ENCODE measurements around the gene CYP4F8. TPM values are rescaled to one million over a fixed set of nuclear protein-coding genes. Genes with fewer than 3 reads are reported as not detected.
A peak's percentile ranks its signal among the peaks of the same experiment; 100 is the strongest.

CYP4F8 gene
- total and polyA plus RNA-seq, 11 donors = not detected

GRCh38 chr19:15640904-15641597 lies 26.0 kb downstream of the CYP4F8 start:
- no peak for DNase-seq
- no peak for TF ChIP-seq POLR2A (IDR thresholded peaks at IDR 0.05)
- no peak for TF ChIP-seq CTCF (IDR thresholded peaks at IDR 0.05)
- peaks cover 0 to 7% (median 0%) of the 10 kb centered on the region in 9 donors for H3K27me3 ChIP-seq
- H3K27ac ChIP-seq = no peak overlapping the region
- H3K4me3 ChIP-seq = no peak overlapping the region
- WGBS, 4 donors = 64 to 78% (median 72%) methylated on average over 12 of the region's 12 CpGs
- H3K4me1 ChIP-seq = peaks cover 0 to 12% (median 0%) of the 10 kb centered on the region in 12 donors
- ATAC-seq = no peak
- intact Hi-C loops (cut with DNase I) = no loop called here
- H3K36me3 ChIP-seq = no peaks in the 10 kb centered on the region
- no peaks in the 10 kb centered on the region for H3K9me3 ChIP-seq

- no peak overlapping the region for H3K4me3 ChIP-seq
- no peaks in the 10 kb centered on the region for H3K36me3 ChIP-seq
- ATAC-seq (peak in 2 of 4 donors; percentile 16 to 41), DNase-seq (no peak)
- peaks cover 0 to 12% (median 0%) of the 10 kb centered on the region in 12 donors for H3K4me1 ChIP-seq
- no peak for TF ChIP-seq CTCF (IDR thresholded peaks at IDR 0.05)
- TF ChIP-seq POLR2A (IDR thresholded peaks at IDR 0.05) = no peak
- intact Hi-C loops (cut with DNase I) = no loop called here
- 73 to 80% (median 73%) methylated on average over 5 of the region's 5 CpGs for WGBS, 4 donors
- H3K27me3 ChIP-seq = peaks cover 0 to 6% (median 0%) of the 10 kb centered on the region in 9 donors
- no peaks in the 10 kb centered on the region for H3K9me3 ChIP-seq
- H3K27ac ChIP-seq = no peak overlapping the region
These were observed 27.0 kb downstream of the CYP4F8 start for GRCh38 chr19:15641901-15642491.

- peaks cover 0 to 6% (median 0%) of the 10 kb centered on the region in 9 donors for H3K27me3 ChIP-seq
- ATAC-seq = no peak
- H3K36me3 ChIP-seq = no peaks in the 10 kb centered on the region
- H3K27ac ChIP-seq = no peak overlapping the region
- intact Hi-C loops (cut with DNase I) = no loop called here
- H3K4me1 ChIP-seq = peaks cover 0 to 12% (median 0%) of the 10 kb centered on the region in 12 donors
- no peak for TF ChIP-seq POLR2A (IDR thresholded peaks at IDR 0.05)
- TF ChIP-seq CTCF (IDR thresholded peaks at IDR 0.05) = no peak
- no peak for DNase-seq
- H3K4me3 ChIP-seq = no peak overlapping the region
- H3K9me3 ChIP-seq = no peaks in the 10 kb centered on the region
These were observed 27.8 kb downstream of the CYP4F8 start for GRCh38 chr19:15642807-15643206.

- DNase-seq (no peak), ATAC-seq (no peak)
- TF ChIP-seq POLR2A (IDR thresholded peaks at IDR 0.05) (no peak), CTCF (IDR thresholded peaks at IDR 0.05) (no peak)
- Histone ChIP-seq H3K9me3 (peaks cover 0 to 4% (median 0%) of the 10 kb centered on the region in 12 donors), H3K4me3 (no peak overlapping the region), H3K4me1 (peaks cover 0 to 12% (median 0%) of the 10 kb centered on the region in 12 donors), H3K27me3 (peaks cover 0 to 6% (median 0%) of the 10 kb centered on the region in 9 donors), H3K27ac (no peak overlapping the region), H3K36me3 (no peaks in the 10 kb centered on the region)
- 77 to 85% (median 79%) methylated on average over 3 of the region's 3 CpGs for WGBS, 4 donors
- intact Hi-C loops (cut with DNase I) = no loop called here
These were observed 28.4 kb downstream of the CYP4F8 start for GRCh38 chr19:15643387-15643786.

Data from heart left ventricle (tissue), 16 donors.